GM12878 (cell line): ENCODE results near the gene PPP2R5D. TPM values are rescaled to one million over a fixed set of nuclear protein-coding genes. Genes with fewer than 3 reads are reported as not detected.

Experiments used
- ATAC-seq: fragments of 200-7000 bp; cut with Tn5 transposase; 3 replicates; pipeline ENCODE4 v1.9.1; 2020; ENCODE audit warnings: mild to moderate bottlenecking, moderate library complexity
- BruUV-seq: library from RNA; stranded (reverse); fragments of 400-500 nt; replicated peaks from 2 replicates; lab custom pipeline; 2021; lab: Mats Ljungman, UMichigan
- CTCF ChIA-PET: fragments of 300-600 bp; sonication (Branson Sonifier 250); formaldehyde crosslinking; extraction: SDS; loops from one replicate; lab custom pipeline; 2021; ENCODE audit warnings: inconsistent platforms; lab: Yijun Ruan, JAX
- POLR2A ChIA-PET: fragments of 350-600 bp; formaldehyde crosslinking; extraction: SDS; loops from one replicate; lab custom pipeline; 2021; ENCODE audit warnings: inconsistent platforms; lab: Charles Lee
- RAD21 ChIA-PET: fragments of 300-600 bp; sonication (Branson Sonifier 250); formaldehyde crosslinking; loops from one replicate; lab custom pipeline; 2023; ENCODE audit warnings: antibody characterized with exemption; ENCODE audit not compliant: unreplicated experiment; lab: Charles Lee
- SMC1A ChIA-PET: fragments of 300-600 bp; sonication (Branson Sonifier 250); formaldehyde crosslinking; loops from one replicate; lab custom pipeline; 2023; ENCODE audit not compliant: unreplicated experiment, uncharacterized antibody; lab: Charles Lee
- DNase-seq: peaks from one replicate; pipeline ENCODE4 v3.0.0-alpha.2; 2011; ENCODE audit warnings: low read depth, low spot score
- FAIRE-seq: peaks from 3 replicates; lab custom pipeline; 2011; peaks lifted over from hg19 to GRCh38; lab: Jason Lieb, UNC
- H2AFZ ChIP-seq: 2 replicates; pipeline ENCODE4 v1.6.0; 2011; ENCODE audit warnings: low read depth, low read length, control low read depth; ENCODE audit not compliant: control insufficient read depth
- H3K27ac ChIP-seq: 2 replicates; pipeline ENCODE4 v1.5.1; 2011; ENCODE audit warnings: control low read depth; ENCODE audit not compliant: control insufficient read depth, insufficient read depth
- H3K27me3 ChIP-seq, 2 experiments: replicated peaks in 1 of 2; 2 replicates each; pipeline versions ENCODE4 v1.6.0 to v1.6.1; 2011; ENCODE audit warnings: low read length in 1 of 2; ENCODE audit not compliant: control insufficient read depth in 2 of 2, insufficient read depth in 2 of 2
- H3K36me3 ChIP-seq, 2 experiments: 2 replicates each; pipeline ENCODE4 v1.5.1; 2011; ENCODE audit warnings: low read length in 1 of 2; ENCODE audit not compliant: control insufficient read depth in 2 of 2, insufficient read depth in 2 of 2
- H3K4me1 ChIP-seq: 2 replicates; pipeline ENCODE4 v1.6.1; 2011; ENCODE audit warnings: mild to moderate bottlenecking, low read length, moderate library complexity, mixed read lengths; ENCODE audit not compliant: control insufficient read depth, insufficient read depth
- H3K4me2 ChIP-seq: 2 replicates; pipeline ENCODE4 v1.6.0; 2011; ENCODE audit warnings: control low read depth; ENCODE audit not compliant: control insufficient read depth, insufficient read depth
- H3K4me3 ChIP-seq: fragments of 200-600 bp; sonication (generic); 2 replicates; pipeline ENCODE4 v1.5.1; 2016
- H3K79me2 ChIP-seq: 2 replicates; pipeline ENCODE4 v1.6.0; 2011; ENCODE audit warnings: low read length; ENCODE audit not compliant: control insufficient read depth, insufficient read depth
- H3K9ac ChIP-seq: 2 replicates; pipeline ENCODE4 v1.8.0; 2011; ENCODE audit warnings: low read length, control low read depth, mixed read lengths; ENCODE audit not compliant: control insufficient read depth, insufficient read depth
- H3K9me3 ChIP-seq: replicated peaks from 3 replicates; pipeline ENCODE4 v1.5.1; 2011; ENCODE audit warnings: mild to moderate bottlenecking, low read length; ENCODE audit not compliant: control insufficient read depth, insufficient read depth
- H4K20me1 ChIP-seq: 2 replicates; pipeline ENCODE4 v1.6.0; 2011; ENCODE audit not compliant: control insufficient read depth, insufficient read depth
- BCLAF1 ChIP-seq: fragments of 450-650 bp; IDR thresholded peaks from 2 replicates; pipeline ENCODE4 v1.6.1; 2017; ENCODE audit warnings: antibody characterized with exemption, mild to moderate bottlenecking, moderate library complexity
- CBX5 ChIP-seq: sonication (generic); IDR thresholded peaks from 2 replicates; pipeline ENCODE4 v1.6.1; 2016; ENCODE audit warnings: low read depth, moderate library complexity, mild to moderate bottlenecking, inconsistent platforms
- CTCF ChIP-seq, 3 experiments: IDR thresholded peaks in 2 of 3; conservative IDR thresholded peaks in 1 of 3; 2 replicates each; pipeline ENCODE4 v1.5.1; 2011; ENCODE audit warnings: low read depth in 3 of 3, low read length in 3 of 3, mild to moderate bottlenecking in 3 of 3, control low read depth in 2 of 3, moderate library complexity in 2 of 3, inconsistent platforms in 1 of 3, mixed read lengths in 1 of 3; ENCODE audit not compliant: control insufficient read depth in 2 of 3, insufficient read depth in 1 of 3; ENCODE audit errors: extremely low read depth in 1 of 3
- ESRRA ChIP-seq: IDR thresholded peaks from 2 replicates; pipeline ENCODE4 v1.6.1; 2012; ENCODE audit warnings: mild to moderate bottlenecking, low read length, improper control_type of control experiment
- ETV6 ChIP-seq, 2 experiments: fragments of 450-650 bp in 1 of 2; IDR thresholded peaks in 1 of 2; conservative IDR thresholded peaks in 1 of 2; 2 replicates each; pipeline ENCODE4 v1.6.1; 2014; ENCODE audit warnings: antibody characterized with exemption in 1 of 2, borderline replicate concordance in 1 of 2, low read depth in 1 of 2, mild to moderate bottlenecking in 1 of 2, moderate library complexity in 1 of 2
- GABPA ChIP-seq: IDR thresholded peaks from 2 replicates; pipeline ENCODE4 v1.6.1; 2014; ENCODE audit warnings: antibody characterized with exemption, low read depth, mild to moderate bottlenecking, inconsistent platforms
- HDGF ChIP-seq: fragments of 450-650 bp; IDR thresholded peaks from 2 replicates; pipeline ENCODE4 v1.6.1; 2016; ENCODE audit warnings: antibody characterized with exemption
- IRF3 ChIP-seq: fragments of 450-650 bp; IDR thresholded peaks from 2 replicates; pipeline ENCODE4 v1.6.1; 2014; ENCODE audit warnings: mild to moderate bottlenecking
- NFIC ChIP-seq: IDR thresholded peaks from 2 replicates; pipeline ENCODE4 v1.6.1; 2012; ENCODE audit warnings: low read depth, mild to moderate bottlenecking, inconsistent platforms, low read length, moderate library complexity
- NR2C2 ChIP-seq: IDR thresholded peaks from 2 replicates; pipeline ENCODE4 v1.6.1; 2011; ENCODE audit warnings: borderline replicate concordance, low read depth; ENCODE audit not compliant: control insufficient read depth, insufficient read length
- POU2F2 ChIP-seq: IDR thresholded peaks from 3 replicates; pipeline ENCODE4 v1.6.1; 2011; ENCODE audit warnings: low read depth, mild to moderate bottlenecking, low read length, borderline replicate concordance
- RAD51 ChIP-seq: fragments of 450-650 bp; IDR thresholded peaks from 2 replicates; pipeline ENCODE4 v1.6.1; 2016; ENCODE audit warnings: moderate library complexity, mild to moderate bottlenecking, inconsistent platforms
- RCOR1 ChIP-seq: conservative IDR thresholded peaks from 2 replicates; pipeline ENCODE4 v1.6.1; 2012; ENCODE audit warnings: low read depth, low read length, improper control_type of control experiment
- RELB ChIP-seq: fragments of 450-650 bp; IDR thresholded peaks from 2 replicates; pipeline ENCODE4 v1.6.1; 2017; ENCODE audit warnings: low read depth, mild to moderate bottlenecking, moderate library complexity
- TCF3 ChIP-seq: IDR thresholded peaks from 2 replicates; pipeline ENCODE4 v1.6.1; 2012; ENCODE audit warnings: low read depth, mild to moderate bottlenecking, low read length, borderline replicate concordance; ENCODE audit not compliant: insufficient read depth
- ZNF207 ChIP-seq: fragments of 450-650 bp; IDR thresholded peaks from 2 replicates; pipeline ENCODE4 v1.6.1; 2014; ENCODE audit warnings: antibody characterized with exemption, mild to moderate bottlenecking, borderline replicate concordance
- WGBS: methylation state at CpG from one replicate; pipeline ENCODE4 v1.1.6; 2016; ENCODE audit warnings: low lambda C conversion rate; ENCODE audit not compliant: insufficient replicate concordance, insufficient coverage; ENCODE audit errors: missing lambda C conversion rate; 5-methylcytosine and 5-hydroxymethylcytosine counted together
- in situ Hi-C: fragments of 300-500 bp; cut with MboI; formaldehyde crosslinking; loops from 9 replicates; pipeline ENCODE4 v1.14.3; 2018; ENCODE audit warnings: mixed read lengths
- intact Hi-C: fragments of 100-400 bp; cut with micrococcal nuclease; formaldehyde crosslinking; loops from one replicate; pipeline ENCODE4 v1.14.2; 2022; ENCODE audit not compliant: unreplicated experiment
- polyA plus RNA-seq, 11 experiments: library from polyadenylated mRNA; depleted of rRNA in 4 of 11; unstranded in 6 of 11; stranded (reverse) in 5 of 11; fragments of >200 nt; fragmentation: Nextera tagmentation in 4 of 11; fragmentation: Illumina TruSeq in 1 of 11; extraction: Ambion mirVana in 4 of 11; extraction: Trizol in 1 of 11; gene quantifications; 1 replicate in 1 of 11; 2 replicates in 10 of 11; pipeline versions ENCODE4 v1.2.1 to v1.2.3, GENCODE V29; 2011 to 2016; ENCODE audit warnings: inconsistent platforms in 2 of 11, missing spikeins in 2 of 11, low read depth in 1 of 11
- total RNA-seq, 4 experiments: library from RNA; depleted of rRNA in 3 of 4; stranded (reverse); fragments of >200 nt in 3 of 4; fragmentation: Illumina TruSeq in 1 of 4; extraction: Trizol in 1 of 4; gene quantifications; 2 replicates each; pipeline versions ENCODE4 v1.2.1 to v1.2.3, GENCODE V29; 2013 to 2021

PPP2R5D gene
- total and polyA plus RNA-seq, 10 of the 15 experiments (the other 5 are each of a cell fraction or from before 2014, with no cell fraction given), result 1.5 to 59.0 (median 32.0) TPM

- POLR2A ChIA-PET, result interaction anchor here (1.0 to 1.3 kb wide), 2 partner anchors 14 to 22 kb away, joined by 3 read pairs; partner anchors contain the start of gene PPP2R5D
- no peaks in the 10 kb centered on the region for H4K20me1 ChIP-seq
- in situ Hi-C loops (no loop called here), intact Hi-C loops (loop anchor here (5.0 kb wide), 1 partner anchor 104 kb away; no protein-coding TSS in a partner anchor)
- no TSS peak for BruUV-seq
- H3K27me3 ChIP-seq, result no peaks in the 10 kb centered on the region
- H2AFZ ChIP-seq, result no peak overlapping the region
- H3K4me3 ChIP-seq, result no peak overlapping the region
- H3K9ac ChIP-seq, result no peak overlapping the region
- WGBS, result 96% methylated on average over 11 of the region's 11 CpGs
- no peaks in the 10 kb centered on the region for H3K79me2 ChIP-seq
- no peak for ATAC-seq
- SMC1A ChIA-PET, result interaction anchor here (1.2 kb wide), 1 partner anchor 10 kb away, joined by 4 read pairs; no protein-coding TSS in a partner anchor
- RAD21 ChIA-PET, result interaction anchor here (1.9 kb wide), 1 partner anchor 41 kb away, joined by 4 read pairs; no protein-coding TSS in a partner anchor
- no peak overlapping the region for H3K27ac ChIP-seq
- peaks cover 20% of the 10 kb centered on the region in 2 experiments for H3K36me3 ChIP-seq
- no peaks in the 10 kb centered on the region for H3K9me3 ChIP-seq
- no peak for DNase-seq
- FAIRE-seq, result no peak
- no peak overlapping the region for H3K4me2 ChIP-seq
- CTCF ChIA-PET, result interaction anchor here (1.9 kb wide), 1 partner anchor 137 kb away, joined by 7 read pairs; no protein-coding TSS in a partner anchor
- no peaks in the 10 kb centered on the region for H3K4me1 ChIP-seq
- TF ChIP-seq RELB, result no peak
- no peak for TF ChIP-seq CBX5
- no peak for TF ChIP-seq RCOR1
- no peak for TF ChIP-seq GABPA
- no peak for TF ChIP-seq TCF3
- no peak for TF ChIP-seq IRF3
- no peak for TF ChIP-seq HDGF
- TF ChIP-seq ZNF207, result no peak
- TF ChIP-seq BCLAF1, result no peak
- TF ChIP-seq ETV6 (conservative IDR thresholded peaks at IDR 0.05 in 1 of 2, IDR thresholded peaks at IDR 0.05 in 1 of 2; ENCODE audit: borderline replicate concordance in 1 of 2, low read depth in 1 of 2), result no peak
- no peak for TF ChIP-seq NR2C2
- TF ChIP-seq POU2F2, result no peak
- TF ChIP-seq CTCF (IDR thresholded peaks at IDR 0.05 in 2 of 3, conservative IDR thresholded peaks at IDR 0.05 in 1 of 3; ENCODE audit: control insufficient read depth in 2 of 3, extremely low read depth in 1 of 3, insufficient read depth in 1 of 3, low read depth in 3 of 3, low read length in 3 of 3), result no peak
- TF ChIP-seq RAD51, result no peak
- TF ChIP-seq NFIC, result no peak
- TF ChIP-seq ESRRA, result no peak
Measured at GRCh38 chr6:43006251-43006650, 21.9 kb downstream of the PPP2R5D start.
